ENCODE measurements around the gene GJC2.

The GJC2 gene

DNA sequence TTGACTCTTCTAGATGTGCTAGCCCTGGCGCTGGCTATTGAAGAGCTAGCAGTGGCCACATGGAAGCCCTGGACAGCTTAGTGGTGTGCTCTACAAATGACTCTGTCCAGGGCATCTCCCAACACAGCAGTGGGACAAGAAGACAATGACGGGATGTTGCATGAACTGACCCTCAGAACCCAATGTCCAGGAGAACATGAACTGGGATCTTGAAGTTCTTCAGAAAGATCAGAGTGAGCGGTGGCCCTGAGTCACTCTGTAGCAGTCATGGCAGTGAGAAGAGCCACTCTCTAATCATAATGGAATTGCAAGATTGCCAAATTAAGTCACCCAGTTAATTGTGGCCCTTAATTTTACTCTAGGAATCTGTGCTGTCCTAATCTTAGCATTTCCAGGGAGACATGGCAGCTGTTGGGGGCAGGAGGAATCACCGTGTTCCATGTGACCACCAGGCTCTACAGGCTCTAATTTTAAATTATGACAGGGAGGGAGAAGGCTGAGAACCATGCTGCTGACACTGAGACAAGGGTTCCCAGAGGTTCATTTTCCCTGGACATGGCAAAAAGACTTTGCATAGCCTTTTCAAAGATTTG, 47.9 kb downstream of the GJC2 start:
- no peak for DNase-seq

DNA sequence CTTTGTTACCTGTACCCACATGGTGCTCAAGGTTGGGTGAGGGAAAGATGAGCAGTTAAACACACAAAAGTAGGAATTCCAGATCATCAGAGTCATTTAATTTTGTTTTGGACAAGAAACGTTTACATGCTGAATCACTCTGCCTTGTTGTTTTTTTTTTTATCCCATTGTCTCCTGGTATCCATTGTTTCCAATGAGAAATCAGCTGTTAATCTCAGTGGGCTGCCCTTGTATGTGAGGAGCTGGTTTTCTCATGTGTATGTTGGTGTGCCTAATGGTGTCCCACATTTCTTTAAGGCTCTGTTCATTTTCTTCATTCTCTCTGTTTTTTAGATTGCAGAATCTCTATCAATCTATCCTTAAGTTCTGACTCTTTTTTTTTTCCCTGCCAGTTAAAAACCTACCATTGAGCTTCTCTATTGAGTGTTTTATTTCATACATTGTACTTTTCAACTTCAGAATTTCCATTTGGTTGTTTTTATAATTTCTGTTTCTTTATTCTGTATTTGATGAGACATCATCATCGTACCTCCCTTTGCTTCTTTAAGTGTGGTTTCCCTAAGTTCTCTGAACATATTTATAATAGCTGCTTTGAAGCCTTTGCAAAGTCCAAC, 49.4 kb downstream of the GJC2 start:
- DNase-seq: no peak

GRCh38 chr1:228204958-228205357, 55.2 kb downstream of the GJC2 start:
- DNase-seq: no peak

GRCh38 chr1:228205526-228206436, 56.1 kb downstream of the GJC2 start:
- no peak for DNase-seq

GRCh38 chr1:228206582-228207351, 57.0 kb downstream of the GJC2 start:
- DNase-seq: no peak

GRCh38 chr1:228207381-228207810, 57.7 kb downstream of the GJC2 start:
- no peak for DNase-seq

GRCh38 chr1:228207851-228208821, 58.4 kb downstream of the GJC2 start, which contains the start of gene OBSCN:
Gene OBSCN (plus strand): TSS chr1:228208044. CDS start chr1:228211784, 3,740 bp downstream.
- DNase-seq: no peak

- no peak for DNase-seq
These were observed 59.3 kb downstream of the GJC2 start for GRCh38 chr1:228208831-228209551.
